ENCODE measurements around the gene CHMP6. TPM values are rescaled to one million over a fixed set of nuclear protein-coding genes. Genes with fewer than 3 reads are reported as not detected.

Gene CHMP6
- total RNA-seq, 1 donor: 21.4 TPM

GRCh38 chr17:80953471-80954315 lies 37.9 kb upstream of the CHMP6 start:
- Histone ChIP-seq H3K27ac (ENCODE audit: low read depth, low read length) (no peak overlapping the region), H3K79me2 (ENCODE audit: insufficient read depth, low read length) (no peaks in the 10 kb centered on the region), H3K36me3 (ENCODE audit: insufficient read depth, low read length) (peaks cover 2% of the 10 kb centered on the region), H3K4me3 (ENCODE audit: insufficient read depth, low read length) (no peak overlapping the region), H2AFZ (ENCODE audit: low read length) (no peak overlapping the region), H4K20me1 (ENCODE audit: insufficient read depth, low read length) (no peaks in the 10 kb centered on the region), H3K4me2 (ENCODE audit: insufficient read depth, low read length) (no peak overlapping the region), H3K9me3 (ENCODE audit: low read depth, low read length) (no peaks in the 10 kb centered on the region), H3K27me3 (ENCODE audit: insufficient read depth, low read length) (no peaks in the 10 kb centered on the region), H3K4me1 (ENCODE audit: insufficient read depth, low read length) (no peaks in the 10 kb centered on the region)
- no peak for TF ChIP-seq CTCF (IDR thresholded peaks at IDR 0.05; ENCODE audit: extremely low read depth, low read depth, low read length)
- DNase-seq (ENCODE audit: insufficient read length, low spot score, missing footprints): peak; percentile 69

- Histone ChIP-seq H4K20me1 (ENCODE audit: insufficient read depth, low read length) (no peaks in the 10 kb centered on the region), H3K9me3 (ENCODE audit: low read depth, low read length) (no peaks in the 10 kb centered on the region), H3K36me3 (ENCODE audit: insufficient read depth, low read length) (peaks cover 2% of the 10 kb centered on the region), H3K79me2 (ENCODE audit: insufficient read depth, low read length) (no peaks in the 10 kb centered on the region), H2AFZ (ENCODE audit: low read length) (no peak overlapping the region), H3K27me3 (ENCODE audit: insufficient read depth, low read length) (no peaks in the 10 kb centered on the region), H3K4me3 (ENCODE audit: insufficient read depth, low read length) (no peak overlapping the region), H3K4me2 (ENCODE audit: insufficient read depth, low read length) (no peak overlapping the region), H3K4me1 (ENCODE audit: insufficient read depth, low read length) (no peaks in the 10 kb centered on the region), H3K27ac (ENCODE audit: low read depth, low read length) (no peak overlapping the region)
- no peak for TF ChIP-seq CTCF (IDR thresholded peaks at IDR 0.05; ENCODE audit: extremely low read depth, low read depth, low read length)
- DNase-seq (ENCODE audit: insufficient read length, low spot score, missing footprints): peak; percentile 42
These were observed 36.6 kb upstream of the CHMP6 start for GRCh38 chr17:80955078-80955477.

GRCh38 chr17:80955671-80956280 lies 35.9 kb upstream of the CHMP6 start:
- Histone ChIP-seq H3K79me2 (ENCODE audit: insufficient read depth, low read length) (no peaks in the 10 kb centered on the region), H3K9me3 (ENCODE audit: low read depth, low read length) (no peaks in the 10 kb centered on the region), H3K36me3 (ENCODE audit: insufficient read depth, low read length) (peaks cover 2% of the 10 kb centered on the region), H3K27ac (ENCODE audit: low read depth, low read length) (no peak overlapping the region), H3K27me3 (ENCODE audit: insufficient read depth, low read length) (no peaks in the 10 kb centered on the region), H3K4me1 (ENCODE audit: insufficient read depth, low read length) (no peaks in the 10 kb centered on the region), H4K20me1 (ENCODE audit: insufficient read depth, low read length) (no peaks in the 10 kb centered on the region), H3K4me2 (ENCODE audit: insufficient read depth, low read length) (no peak overlapping the region), H2AFZ (ENCODE audit: low read length) (no peak overlapping the region), H3K4me3 (ENCODE audit: insufficient read depth, low read length) (no peak overlapping the region)
- no peak for TF ChIP-seq CTCF (IDR thresholded peaks at IDR 0.05; ENCODE audit: extremely low read depth, low read depth, low read length)
- DNase-seq (ENCODE audit: insufficient read length, low spot score, missing footprints): peak; percentile 21
